Activated T-helper 17 cell treated with anti-CD3 and anti-CD28 coated beads, Interleukin-2, amount 50 U/mL, for 72 hours (primary cell): ENCODE measurements around the gene DHRS12. TPM values are rescaled to one million over a fixed set of nuclear protein-coding genes. Genes with fewer than 3 reads are reported as not detected.

Experiments used
- ATAC-seq: fragments of 150-1000 bp; cut with Tn5 transposase; replicated peaks from 2 replicates; pipeline ENCODE4 v1.10.0; 2021; ENCODE audit warnings: mild to moderate bottlenecking, moderate library complexity
- H3K27ac Mint-ChIP-seq: one replicate; pipeline ENCODE4 v1.8.0; 2022; ENCODE audit warnings: mixed read lengths
- H3K27me3 Mint-ChIP-seq: one replicate; pipeline ENCODE4 v1.8.0; 2022; ENCODE audit warnings: mixed read lengths
- H3K36me3 Mint-ChIP-seq: one replicate; pipeline ENCODE4 v1.8.0; 2022; ENCODE audit warnings: low read depth, mild to moderate bottlenecking, mixed read lengths
- H3K4me1 Mint-ChIP-seq: one replicate; pipeline ENCODE4 v1.8.0; 2022; ENCODE audit warnings: mixed read lengths
- H3K4me3 Mint-ChIP-seq: one replicate; pipeline ENCODE4 v1.8.0; 2022; ENCODE audit warnings: mild to moderate bottlenecking, mixed read lengths
- H3K9me3 Mint-ChIP-seq: one replicate; pipeline ENCODE4 v1.8.0; 2022; ENCODE audit warnings: mixed read lengths
- total RNA-seq, 2 donors: library from RNA; stranded (reverse); gene quantifications; one replicate each; pipeline ENCODE4 v1.2.3, GENCODE V29; 2022

The DHRS12 gene
- total RNA-seq, 2 donors from 2014 or later = 5.0 to 9.6 TPM

DNA sequence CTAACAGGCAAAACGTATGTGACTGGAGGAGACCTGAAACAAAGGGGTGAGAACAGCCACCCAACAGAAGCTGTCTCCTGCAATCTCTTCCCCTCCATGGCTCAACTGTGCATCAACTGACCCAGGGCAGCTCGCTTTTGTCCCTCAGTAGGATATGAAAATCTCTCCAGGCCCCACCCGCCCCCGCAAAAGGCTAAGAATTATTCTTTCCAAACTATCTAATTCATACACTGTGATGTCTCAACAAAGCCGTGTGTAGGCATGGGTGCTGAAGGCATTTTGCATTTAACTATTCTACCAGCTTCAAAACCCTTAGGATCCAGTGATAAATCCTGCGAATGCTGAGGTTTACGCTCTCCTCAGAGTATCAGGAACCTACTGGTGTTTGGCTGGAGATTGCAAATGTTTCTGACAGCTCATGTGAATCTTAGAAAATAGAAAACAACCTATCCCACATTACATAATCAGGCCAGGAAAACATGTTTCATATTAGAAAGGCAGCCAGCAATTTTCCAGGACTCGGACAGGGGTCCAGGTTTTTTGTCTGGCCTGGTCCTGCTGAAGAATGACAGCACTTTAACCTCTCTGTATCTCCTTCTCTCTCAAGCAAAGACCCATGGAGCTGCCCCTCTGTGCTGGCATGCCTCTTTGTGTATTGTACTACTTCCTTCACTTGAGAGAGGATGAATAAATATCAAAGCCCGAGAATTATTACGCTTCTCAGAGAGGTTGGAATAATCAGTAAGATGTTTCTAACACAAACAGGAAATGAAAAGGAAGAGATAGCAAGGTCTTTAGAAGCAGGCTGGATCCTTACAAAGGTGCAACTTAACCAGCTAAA is 17.3 kb downstream of the DHRS12 start:
- Mint-ChIP-seq H3K4me1 (peaks cover 10% of the 10 kb centered on the region), H3K27ac (no peak overlapping the region), H3K27me3 (no peaks in the 10 kb centered on the region), H3K4me3 (no peak overlapping the region), H3K9me3 (no peaks in the 10 kb centered on the region), H3K36me3 (peaks cover 19% of the 10 kb centered on the region)
- no peak for ATAC-seq

DNA sequence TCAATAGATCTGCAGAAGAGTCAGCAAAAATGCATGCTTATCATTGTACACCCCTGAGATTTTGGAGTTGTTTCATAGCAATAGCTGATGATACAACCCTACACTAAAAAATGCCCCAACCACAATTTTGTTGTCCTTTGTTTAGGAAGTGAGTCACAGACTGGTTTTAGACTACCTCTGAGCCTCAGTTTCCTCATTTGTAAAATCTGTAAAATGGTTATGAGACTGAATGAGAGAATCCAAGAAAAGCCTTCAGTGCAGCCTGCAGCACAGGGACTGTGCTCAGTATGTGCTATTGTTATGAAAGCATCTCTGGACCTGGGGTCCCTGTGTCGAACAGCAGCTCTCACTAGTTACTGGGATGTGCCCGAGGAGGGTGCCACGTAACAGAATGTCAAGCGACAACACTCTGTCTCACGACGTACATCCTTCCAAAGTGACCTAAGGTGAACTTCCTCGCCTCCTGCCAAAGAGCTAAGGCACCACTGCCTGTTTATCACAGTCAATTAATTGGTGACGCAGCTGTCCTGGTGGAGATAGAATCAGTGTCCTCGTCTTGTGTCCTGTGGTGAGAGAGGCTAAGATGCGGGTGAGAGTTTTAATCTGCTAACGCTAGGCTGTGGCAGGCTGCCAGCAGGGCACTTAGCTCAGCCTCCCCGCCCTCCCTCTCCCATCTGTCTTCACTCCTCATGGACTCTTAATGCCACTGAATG is 18.1 kb downstream of the DHRS12 start:
- ATAC-seq = peak; percentile 86
- Mint-ChIP-seq H3K4me3 (no peak overlapping the region), H3K9me3 (no peaks in the 10 kb centered on the region), H3K27me3 (no peaks in the 10 kb centered on the region), H3K4me1 (peaks cover 13% of the 10 kb centered on the region), H3K36me3 (peaks cover 19% of the 10 kb centered on the region), H3K27ac (peak overlapping the region; percentile 6)

DNA sequence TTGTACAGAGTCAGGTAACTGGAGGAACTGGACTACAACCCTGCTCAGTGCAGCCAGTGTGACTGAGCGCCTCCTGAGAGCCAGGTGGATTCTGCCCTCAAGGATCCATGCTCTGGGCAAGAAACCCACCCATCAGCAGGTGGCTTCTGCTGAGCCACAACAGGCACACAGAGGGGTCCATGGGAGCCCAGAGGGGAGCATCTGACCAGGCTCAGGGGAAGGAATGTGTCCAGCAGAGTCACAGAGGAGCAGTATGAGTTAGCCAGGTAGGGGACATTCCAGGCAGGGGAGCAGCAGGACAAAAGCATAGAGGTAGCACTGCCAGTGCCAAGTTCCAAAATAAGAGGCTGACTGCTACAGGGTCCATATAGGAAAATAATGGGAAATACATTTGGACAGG is 19.9 kb downstream of the DHRS12 start:
- ATAC-seq = no peak
- H3K9me3 Mint-ChIP-seq = no peaks in the 10 kb centered on the region
- H3K4me3 Mint-ChIP-seq = no peak overlapping the region
- no peaks in the 10 kb centered on the region for H3K27me3 Mint-ChIP-seq
- peaks cover 8% of the 10 kb centered on the region for H3K36me3 Mint-ChIP-seq
- peaks cover 13% of the 10 kb centered on the region for H3K4me1 Mint-ChIP-seq
- H3K27ac Mint-ChIP-seq = peak overlapping the region; percentile 47

DNA sequence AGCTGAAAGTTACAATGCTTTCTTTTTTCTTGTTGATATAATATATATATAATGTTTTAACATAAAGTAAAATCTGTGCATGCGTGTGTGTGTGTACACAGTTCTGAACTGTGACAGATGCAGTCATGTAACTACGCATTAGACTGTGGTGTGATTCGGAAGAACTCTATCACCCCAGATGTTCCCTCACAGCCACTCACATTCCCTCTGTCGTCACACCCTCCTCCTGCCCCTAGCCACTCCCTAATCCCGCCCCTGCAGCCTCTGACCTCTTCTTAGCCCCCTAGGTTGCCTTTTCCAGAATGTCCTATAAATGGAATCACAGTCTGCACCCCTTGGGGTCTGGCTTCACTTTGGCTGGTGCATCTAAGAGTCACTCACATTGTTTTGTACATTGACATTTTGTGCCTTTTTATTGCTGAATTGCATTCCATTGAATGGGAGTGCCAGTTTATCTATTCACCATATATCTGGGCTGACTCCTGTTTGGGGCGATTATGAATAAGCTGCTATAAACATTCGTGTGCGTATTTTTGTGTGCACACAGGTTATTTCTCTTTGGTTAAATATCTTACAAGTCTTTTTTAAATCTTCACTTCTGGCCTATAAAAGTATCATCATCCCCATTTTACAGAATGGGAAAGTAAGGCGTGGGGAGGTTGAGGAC is 20.4 kb downstream of the DHRS12 start:
- no peak for ATAC-seq
- Mint-ChIP-seq H3K4me3 (no peak overlapping the region), H3K27me3 (no peaks in the 10 kb centered on the region), H3K36me3 (peaks cover 5% of the 10 kb centered on the region), H3K27ac (peak overlapping the region; percentile 47), H3K4me1 (peaks cover 13% of the 10 kb centered on the region), H3K9me3 (no peaks in the 10 kb centered on the region)

DNA sequence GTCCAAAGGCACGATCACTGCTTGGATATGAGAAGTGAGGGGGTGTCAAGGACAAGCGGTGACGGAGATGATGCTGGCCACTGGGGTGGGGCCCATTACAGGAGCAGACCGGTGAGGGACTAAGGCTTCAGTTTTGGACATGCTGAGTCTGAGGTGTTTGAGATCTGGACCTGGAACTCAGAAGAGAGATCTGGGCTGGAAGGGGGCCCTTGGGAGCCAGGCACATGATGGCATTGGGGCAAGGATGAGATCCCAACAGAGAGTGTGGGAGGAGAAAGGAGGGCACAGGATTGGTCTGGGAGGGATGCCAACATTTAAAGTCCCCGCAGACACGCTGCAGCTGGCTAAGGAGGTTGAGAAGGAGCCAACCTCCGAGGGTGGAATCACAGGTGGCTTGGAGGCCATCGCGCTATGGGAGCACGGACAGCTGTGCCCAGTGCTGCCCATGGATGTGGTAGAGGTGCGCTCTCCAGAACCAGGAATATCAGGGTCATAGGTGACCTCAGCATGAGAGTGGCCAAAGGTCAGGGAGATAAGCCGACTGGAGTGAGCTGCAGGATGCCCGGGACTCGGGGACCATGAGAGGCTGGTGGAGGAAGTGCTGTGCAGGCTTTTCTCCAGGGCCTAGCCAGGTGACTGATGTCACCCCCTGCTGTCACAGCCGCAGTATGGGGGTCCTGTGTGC is 21.8 kb downstream of the DHRS12 start:
- no peak overlapping the region for H3K4me3 Mint-ChIP-seq
- H3K27me3 Mint-ChIP-seq = no peaks in the 10 kb centered on the region
- H3K9me3 Mint-ChIP-seq = no peaks in the 10 kb centered on the region
- peaks cover 5% of the 10 kb centered on the region for H3K36me3 Mint-ChIP-seq
- peaks cover 13% of the 10 kb centered on the region for H3K4me1 Mint-ChIP-seq
- H3K27ac Mint-ChIP-seq = peak overlapping the region; percentile 75
- no peak for ATAC-seq

DNA sequence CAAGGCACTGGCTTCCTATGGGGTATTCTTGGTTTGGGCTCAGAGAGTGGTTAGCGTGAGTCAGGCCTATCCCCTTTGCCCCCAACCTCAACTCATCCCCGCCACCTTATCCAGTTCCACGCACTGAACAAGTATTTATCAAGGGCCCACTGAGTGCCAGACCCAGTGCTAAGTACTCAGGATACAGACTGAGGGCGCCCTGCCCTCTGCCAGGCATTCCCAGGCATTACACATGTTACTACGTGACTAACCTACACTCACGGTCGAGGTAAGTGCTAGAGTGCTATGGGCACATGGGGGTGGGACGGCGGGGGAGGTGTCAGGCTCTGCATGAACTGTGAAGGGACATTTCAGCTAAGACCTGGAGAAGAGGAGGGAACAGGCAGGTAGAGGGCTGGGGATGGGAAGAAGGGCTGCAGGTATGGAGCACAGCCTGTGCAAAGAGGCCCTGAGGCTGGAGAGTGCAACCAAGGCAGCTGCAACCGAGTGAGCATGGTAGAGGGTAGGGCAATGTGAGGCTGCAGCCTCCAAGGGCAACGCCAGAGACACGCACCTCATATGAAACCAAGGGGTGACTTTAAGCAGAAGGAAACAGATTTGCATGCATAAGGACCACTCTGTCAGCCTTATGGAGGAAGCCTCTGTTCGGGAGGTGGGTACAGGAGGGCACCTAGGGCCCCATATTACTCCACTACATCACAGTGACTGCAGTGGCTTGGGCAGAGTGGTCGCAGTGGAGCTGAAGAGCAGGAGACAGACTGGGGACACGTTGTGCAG is 22.5 kb downstream of the DHRS12 start:
- ATAC-seq = peak; percentile 69
- no peaks in the 10 kb centered on the region for H3K27me3 Mint-ChIP-seq
- no peaks in the 10 kb centered on the region for H3K9me3 Mint-ChIP-seq
- H3K4me3 Mint-ChIP-seq = no peak overlapping the region
- peaks cover 13% of the 10 kb centered on the region for H3K4me1 Mint-ChIP-seq
- peak overlapping the region; percentile 75 for H3K27ac Mint-ChIP-seq
- peaks cover 5% of the 10 kb centered on the region for H3K36me3 Mint-ChIP-seq

DNA sequence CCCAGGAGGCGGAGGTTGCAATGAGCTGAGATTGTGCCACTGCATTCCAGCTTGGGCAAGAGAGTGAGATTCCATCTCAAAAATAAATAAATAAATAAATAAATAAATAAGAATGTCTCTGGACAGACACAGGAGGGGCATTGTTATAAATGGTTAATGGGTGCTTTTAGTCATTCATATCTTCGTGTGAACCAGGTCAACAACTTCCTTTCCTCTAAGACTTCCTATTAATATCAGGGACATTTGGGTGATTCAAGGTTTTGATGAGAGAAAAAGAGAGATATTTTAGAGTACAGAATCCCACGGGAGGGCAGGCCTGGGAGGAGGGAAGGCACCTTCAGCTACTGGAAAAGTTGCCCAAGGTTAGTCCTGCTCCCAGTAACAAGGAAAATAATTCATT is 23.9 kb downstream of the DHRS12 start:
- Mint-ChIP-seq H3K9me3 (no peaks in the 10 kb centered on the region), H3K4me1 (peaks cover 7% of the 10 kb centered on the region), H3K27ac (no peak overlapping the region), H3K27me3 (no peaks in the 10 kb centered on the region), H3K4me3 (no peak overlapping the region), H3K36me3 (no peaks in the 10 kb centered on the region)
- ATAC-seq = no peak

DNA sequence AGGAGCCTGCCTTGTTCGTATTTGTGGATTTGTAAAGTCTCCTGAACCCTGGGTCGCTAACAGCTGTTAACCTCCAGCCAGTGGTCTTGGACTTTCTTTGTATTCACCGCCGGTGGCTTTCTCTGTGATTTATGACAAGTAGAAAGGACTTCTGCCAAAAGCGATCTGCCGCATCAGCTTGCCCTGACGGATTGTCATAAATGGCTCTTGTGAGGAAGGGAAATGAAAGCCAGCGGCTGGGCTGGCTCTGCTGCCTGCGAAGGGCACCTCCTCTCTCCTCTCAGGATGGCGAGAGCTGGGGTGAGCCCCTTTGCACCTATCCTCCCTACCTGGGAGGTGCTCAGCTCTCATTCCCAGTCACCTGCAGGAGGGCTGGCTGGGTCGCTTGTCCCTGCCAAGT is 25.6 kb downstream of the DHRS12 start:
- Mint-ChIP-seq H3K4me3 (no peak overlapping the region), H3K27ac (no peak overlapping the region), H3K27me3 (no peaks in the 10 kb centered on the region), H3K9me3 (no peaks in the 10 kb centered on the region), H3K36me3 (no peaks in the 10 kb centered on the region), H3K4me1 (peaks cover 7% of the 10 kb centered on the region)
- no peak for ATAC-seq

DNA sequence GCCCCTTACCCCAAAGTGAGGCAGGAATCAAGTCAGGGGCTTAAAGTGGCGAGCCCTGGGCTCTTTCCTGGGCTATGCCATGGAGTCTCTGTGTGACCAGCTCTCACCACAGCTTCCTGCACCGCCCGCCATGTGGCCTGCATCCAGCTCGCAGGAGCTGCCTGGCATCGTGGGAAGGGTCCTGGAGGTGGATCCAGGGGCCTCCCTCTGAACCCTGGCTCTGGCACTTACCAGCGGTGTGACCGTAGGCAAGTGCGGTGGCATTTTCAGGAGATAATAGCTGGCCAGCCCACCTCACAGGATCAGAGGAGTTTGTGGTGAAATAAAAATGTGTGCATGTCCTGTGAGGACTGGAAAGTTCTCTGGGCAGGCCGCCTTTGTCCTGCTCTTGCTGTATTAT is 26.0 kb downstream of the DHRS12 start:
- Mint-ChIP-seq H3K36me3 (no peaks in the 10 kb centered on the region), H3K9me3 (no peaks in the 10 kb centered on the region), H3K27me3 (no peaks in the 10 kb centered on the region), H3K27ac (no peak overlapping the region), H3K4me3 (no peak overlapping the region), H3K4me1 (peaks cover 7% of the 10 kb centered on the region)
- ATAC-seq = no peak

DNA sequence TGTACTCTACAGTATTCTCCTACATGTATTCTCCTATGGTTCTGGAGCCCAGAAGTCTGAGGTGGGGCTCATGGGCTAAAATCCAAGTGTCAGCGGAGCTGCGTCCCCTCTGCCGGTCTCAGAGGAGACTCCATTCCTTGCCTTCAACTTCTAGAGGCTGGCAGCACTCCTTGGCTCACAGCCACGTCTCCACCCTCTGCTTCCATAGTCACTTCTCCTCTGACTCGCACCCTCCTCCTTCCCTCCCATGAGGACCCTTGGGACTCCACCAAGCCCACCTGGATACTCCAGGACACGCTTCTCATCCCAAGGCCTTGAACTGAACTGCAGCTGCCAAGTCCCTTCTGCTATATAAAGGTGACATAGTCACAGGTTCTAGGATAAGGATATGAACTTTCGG is 27.8 kb downstream of the DHRS12 start:
- Mint-ChIP-seq H3K36me3 (peaks cover 5% of the 10 kb centered on the region), H3K27me3 (no peaks in the 10 kb centered on the region), H3K27ac (peak overlapping the region; percentile 78), H3K4me3 (no peak overlapping the region), H3K4me1 (no peaks in the 10 kb centered on the region), H3K9me3 (no peaks in the 10 kb centered on the region)
- no peak for ATAC-seq

DNA sequence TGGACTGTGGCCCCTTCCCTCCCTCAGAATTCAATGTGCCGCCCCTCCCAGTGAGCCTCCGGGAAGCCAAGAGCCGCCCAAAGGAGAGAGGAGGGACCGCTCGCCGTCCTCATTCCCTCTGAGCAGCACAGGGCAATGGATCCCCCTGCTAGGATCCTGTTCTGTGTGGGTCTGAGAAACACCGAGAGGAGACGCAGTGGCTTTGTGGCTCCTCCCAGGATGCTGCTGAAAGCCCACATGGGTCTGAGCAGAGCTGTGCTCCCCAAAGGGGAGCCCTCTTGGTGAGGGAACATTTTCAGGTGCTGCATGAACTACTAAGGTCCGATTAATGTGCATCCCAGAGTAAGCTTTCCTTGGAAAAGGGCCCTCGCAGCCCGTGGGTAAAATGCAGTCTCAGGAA is 30.4 kb downstream of the DHRS12 start:
- Mint-ChIP-seq H3K27me3 (no peaks in the 10 kb centered on the region), H3K4me3 (no peak overlapping the region), H3K27ac (no peak overlapping the region), H3K9me3 (no peaks in the 10 kb centered on the region), H3K4me1 (no peaks in the 10 kb centered on the region), H3K36me3 (peaks cover 15% of the 10 kb centered on the region)
- no peak for ATAC-seq

DNA sequence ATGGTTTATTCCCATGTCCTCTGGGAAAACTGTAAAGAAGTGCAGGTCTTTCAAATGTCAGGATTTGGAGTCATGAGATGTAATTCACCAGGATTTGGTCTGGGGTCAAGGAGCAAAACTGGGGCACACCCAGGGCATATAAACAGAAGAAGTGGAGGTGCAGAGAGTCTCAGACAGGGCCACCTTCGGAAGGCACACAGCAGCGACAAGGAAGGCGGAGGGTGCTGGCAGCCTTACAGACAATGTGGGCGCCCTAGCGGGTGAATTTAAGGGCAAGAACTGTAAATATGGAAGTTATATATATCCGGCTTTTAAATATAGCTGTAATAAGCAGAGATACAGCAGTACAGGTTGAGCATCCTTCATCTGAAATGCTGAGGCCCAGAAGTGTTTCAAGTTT is 31.2 kb downstream of the DHRS12 start:
- H3K36me3 Mint-ChIP-seq = peaks cover 15% of the 10 kb centered on the region
- no peaks in the 10 kb centered on the region for H3K4me1 Mint-ChIP-seq
- ATAC-seq = no peak
- no peaks in the 10 kb centered on the region for H3K27me3 Mint-ChIP-seq
- no peak overlapping the region for H3K4me3 Mint-ChIP-seq
- no peaks in the 10 kb centered on the region for H3K9me3 Mint-ChIP-seq
- peak overlapping the region; percentile 65 for H3K27ac Mint-ChIP-seq

DNA sequence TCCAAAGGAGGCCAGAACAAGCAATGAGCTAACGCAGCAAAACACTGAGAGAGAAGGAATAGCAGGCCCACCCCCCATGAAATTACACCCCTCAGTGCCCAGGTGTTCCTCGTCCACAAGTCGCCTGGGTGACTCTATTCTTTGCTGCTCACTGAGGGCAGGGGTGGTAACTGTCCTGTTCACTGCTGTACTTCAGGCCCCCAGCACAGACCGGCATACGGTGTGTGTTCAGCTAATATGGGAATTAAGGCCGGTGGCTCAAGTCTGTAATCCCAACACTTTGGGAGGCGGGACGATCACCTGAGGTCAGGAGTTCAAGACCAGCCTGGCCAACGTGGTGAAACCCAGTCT is 31.9 kb downstream of the DHRS12 start:
- no peak overlapping the region for H3K4me3 Mint-ChIP-seq
- H3K27ac Mint-ChIP-seq = peak overlapping the region; percentile 65
- H3K4me1 Mint-ChIP-seq = no peaks in the 10 kb centered on the region
- ATAC-seq = no peak
- no peaks in the 10 kb centered on the region for H3K9me3 Mint-ChIP-seq
- peaks cover 15% of the 10 kb centered on the region for H3K36me3 Mint-ChIP-seq
- H3K27me3 Mint-ChIP-seq = no peaks in the 10 kb centered on the region
